K562 (cell line): ENCODE data around the gene SLC19A1. TPM values are rescaled to one million over a fixed set of nuclear protein-coding genes. Genes with fewer than 3 reads are reported as not detected.

Source experiments
- ATAC-seq: fragments of 200-7000 bp; cut with Tn5 transposase; 3 replicates; pipeline ENCODE4 v1.9.1; 2020; ENCODE audit warnings: moderate library complexity
- BruUV-seq: library from RNA; stranded (reverse); fragments of 400-500 nt; replicated peaks from 2 replicates; lab custom pipeline; 2021; lab: Mats Ljungman, UMichigan
- CTCF ChIA-PET: fragments of 300-600 bp; formaldehyde crosslinking; extraction: SDS; loops from one replicate; lab custom pipeline; 2021; ENCODE audit warnings: low intra/inter-chr PET ratio; lab: Yijun Ruan, JAX
- POLR2A ChIA-PET: fragments of 300-600, 350-650 bp; sonication (Branson Sonifier 250); formaldehyde crosslinking; extraction: SDS; loops from one replicate; lab custom pipeline; 2021; ENCODE audit warnings: antibody characterized with exemption, inconsistent platforms; lab: Yijun Ruan, JAX
- DNase-seq, 4 experiments: peaks; one replicate each; pipeline versions ENCODE4 v3.0.0 to v3.0.0-alpha.2; 2011 to 2018; ENCODE audit warnings: low spot score in 3 of 4, mixed read lengths in 3 of 4; ENCODE audit errors: extremely low read depth in 1 of 4
- FAIRE-seq: peaks from 2 replicates; lab custom pipeline; 2011; peaks lifted over from hg19 to GRCh38; lab: Jason Lieb, UNC
- H2AFZ ChIP-seq: 2 replicates; pipeline ENCODE4 v1.6.0; 2011; ENCODE audit warnings: low read depth, low read length, control low read depth, inconsistent platforms
- H3K27ac ChIP-seq: fragments of 200-600 bp; 3 replicates; pipeline ENCODE4 v1.8.0; 2011; ENCODE audit warnings: low read depth, mild to moderate bottlenecking, control low read depth, inconsistent platforms, low read length, moderate library complexity, mixed read lengths; ENCODE audit errors: extremely low read depth
- H3K27me3 ChIP-seq, 2 experiments: fragments of 300-600 bp in 1 of 2; 2 replicates in 1 of 2; 3 replicates in 1 of 2; pipeline versions ENCODE4 v1.6.0 to v1.8.0; 2011; ENCODE audit warnings: inconsistent platforms in 2 of 2, low read length in 2 of 2, mild to moderate bottlenecking in 1 of 2, mixed read lengths in 1 of 2, moderate library complexity in 1 of 2; ENCODE audit not compliant: control insufficient read depth in 2 of 2, insufficient read depth in 2 of 2
- H3K36me3 ChIP-seq: fragments of 300-600 bp; 3 replicates; pipeline ENCODE4 v1.8.0; 2011; ENCODE audit warnings: mild to moderate bottlenecking, low read length, inconsistent platforms; ENCODE audit not compliant: control insufficient read depth, insufficient read depth
- H3K4me1 ChIP-seq, 2 experiments: fragments of 200-600 bp in 1 of 2; replicated peaks in 1 of 2; 2 replicates in 1 of 2; 3 replicates in 1 of 2; pipeline versions ENCODE4 v1.5.1 to v1.8.0; 2011; ENCODE audit warnings: inconsistent platforms in 2 of 2, low read length in 2 of 2, mild to moderate bottlenecking in 1 of 2, mixed read lengths in 1 of 2, moderate library complexity in 1 of 2; ENCODE audit not compliant: control insufficient read depth in 2 of 2, insufficient read depth in 2 of 2
- H3K4me2 ChIP-seq: 2 replicates; pipeline ENCODE4 v1.6.1; 2011; ENCODE audit warnings: low read length, control low read depth, inconsistent platforms, mixed read lengths; ENCODE audit not compliant: insufficient read depth
- H3K4me3 ChIP-seq: fragments of 200-600 bp; sonication (generic), shearing (Covaris generic); 2 replicates; pipeline ENCODE4 v1.5.1; 2016; ENCODE audit warnings: control low read depth, inconsistent platforms
- H3K79me2 ChIP-seq: fragments of 200-600 bp; 3 replicates; pipeline ENCODE4 v1.8.0; 2011; ENCODE audit warnings: low read length, inconsistent platforms; ENCODE audit not compliant: control insufficient read depth, insufficient read depth
- H3K9ac ChIP-seq, 2 experiments: 2 replicates each; pipeline versions ENCODE4 v1.6.0 to v1.6.1; 2011; ENCODE audit warnings: low read depth in 2 of 2, low read length in 2 of 2, control low read depth in 1 of 2, inconsistent platforms in 1 of 2, mild to moderate bottlenecking in 1 of 2, mixed read lengths in 1 of 2; ENCODE audit not compliant: insufficient read depth in 1 of 2
- H3K9me1 ChIP-seq: one replicate; pipeline ENCODE4 v1.6.0; 2011; ENCODE audit warnings: inconsistent platforms, mild to moderate bottlenecking, low read length, moderate library complexity; ENCODE audit not compliant: control insufficient read depth, insufficient read depth
- H3K9me3 ChIP-seq: replicated peaks from 2 replicates; pipeline ENCODE4 v1.5.1; 2011; ENCODE audit warnings: low read depth, low read length, inconsistent platforms; ENCODE audit not compliant: control insufficient read depth, insufficient read depth
- H4K20me1 ChIP-seq: replicated peaks from 2 replicates; pipeline ENCODE4 v1.6.1; 2011; ENCODE audit warnings: low read length, inconsistent platforms, mixed read lengths; ENCODE audit not compliant: control insufficient read depth, insufficient read depth
- ATF7 ChIP-seq: fragments of 450-650 bp; IDR thresholded peaks from 2 replicates; pipeline ENCODE4 v1.7.1; 2014; ENCODE audit warnings: mild to moderate bottlenecking, moderate library complexity
- NFYB ChIP-seq: IDR thresholded peaks from 2 replicates; pipeline ENCODE4 v1.6.1; 2011; ENCODE audit warnings: mild to moderate bottlenecking, moderate library complexity; ENCODE audit not compliant: insufficient read length; ENCODE audit errors: extremely low read depth
- RBFOX2 ChIP-seq: fragments of 200-400 bp; formaldehyde crosslinking; IDR thresholded peaks from 2 replicates; pipeline ENCODE4 v1.6.1; 2017; ENCODE audit warnings: low read depth, mild to moderate bottlenecking, low read length, moderate library complexity
- WGBS: fragments of 100-300 bp; shearing (Covaris generic); methylation state at CpG from one replicate; pipeline ENCODE4 v1.1.6; 2016; ENCODE audit warnings: low coverage, mixed read lengths; ENCODE audit not compliant: insufficient coverage; ENCODE audit errors: missing lambda C conversion rate; 5-methylcytosine and 5-hydroxymethylcytosine counted together
- in situ Hi-C: fragments of 300-500 bp; cut with MboI; formaldehyde crosslinking; loops from 4 replicates; pipeline ENCODE4 v1.15.0; 2018; ENCODE audit warnings: inconsistent platforms, mixed read lengths
- intact Hi-C: fragments of 100-400 bp; cut with micrococcal nuclease; formaldehyde crosslinking; loops from 2 replicates; pipeline ENCODE4 v1.14.2; 2022
- polyA plus RNA-seq, 8 experiments: library from polyadenylated mRNA; depleted of rRNA in 4 of 8; stranded (reverse) in 5 of 8; unstranded in 3 of 8; fragments of >200 nt; fragmentation: Nextera tagmentation in 2 of 8; fragmentation: Illumina TruSeq in 1 of 8; extraction: Ambion mirVana in 2 of 8; extraction: Trizol in 1 of 8; gene quantifications; 2 replicates each; pipeline versions ENCODE4 v1.2.1 to v1.2.3, GENCODE V29; 2011 to 2014; ENCODE audit warnings: inconsistent platforms in 1 of 8, missing spikeins in 1 of 8
- total RNA-seq, 7 experiments: library from RNA; depleted of rRNA in 6 of 7; stranded (reverse); fragments of >200 nt in 6 of 7; fragmentation: Illumina TruSeq in 2 of 7; extraction: Trizol in 2 of 7; gene quantifications; 2 replicates each; pipeline versions ENCODE4 v1.2.1 to v1.2.3, GENCODE V29; 2011 to 2021; ENCODE audit warnings: low replicate concordance in 1 of 7
- TF ChIP-seq, protein P1 (sequence below): sonication (generic); formaldehyde crosslinking; IDR thresholded peaks from 2 replicates; pipeline ENCODE4 v1.8.0; 2022; ENCODE audit warnings: mild to moderate bottlenecking, missing genetic modification reagents

Gene SLC19A1
- total and polyA plus RNA-seq, 9 of the 15 experiments (the other 6 are each of a cell fraction or from before 2014, with no cell fraction given), result 0.65 to 88.7 (median 12.0) TPM

DNA sequence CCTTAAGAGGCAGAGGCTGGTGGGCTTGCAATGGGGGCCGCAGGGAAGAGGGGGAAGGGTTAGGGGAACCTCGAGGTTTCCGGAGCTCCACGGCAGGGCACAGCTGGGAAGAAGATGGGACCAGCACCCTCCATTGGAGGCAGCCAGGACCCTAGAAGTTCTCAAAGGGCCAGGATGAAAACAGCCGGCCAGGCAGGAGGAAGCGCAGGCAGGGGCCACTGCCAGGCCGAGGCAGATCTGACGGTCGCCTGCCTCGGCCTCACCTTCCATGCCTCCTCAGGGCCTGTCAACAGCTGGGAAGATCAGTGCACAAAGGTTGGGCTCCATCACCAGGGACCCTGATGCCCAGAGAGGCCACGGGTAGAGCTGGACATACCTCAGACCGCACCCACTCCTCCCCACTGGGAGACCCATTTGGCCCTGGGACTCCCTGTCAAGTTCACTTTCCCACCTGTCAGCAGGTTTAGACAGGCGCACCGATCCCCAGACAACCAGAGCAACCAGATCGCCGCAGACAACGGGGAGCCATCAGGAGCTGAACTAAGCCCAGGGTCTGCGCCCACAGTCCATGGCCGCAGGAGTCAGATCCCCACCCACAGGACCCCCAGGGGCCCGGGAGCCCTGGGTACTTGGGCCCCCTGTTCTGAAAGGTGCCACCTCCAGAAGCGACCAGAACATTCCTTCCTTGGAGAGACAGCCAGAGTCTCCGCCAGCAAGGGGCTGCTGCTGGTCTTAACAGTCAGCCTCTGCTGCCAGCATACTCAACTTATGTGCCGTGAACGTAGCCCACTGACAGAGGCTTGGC, 2.2 kb downstream of the SLC19A1 start:
- in situ Hi-C loops, result no loop called here
- Histone ChIP-seq H3K4me1 (peaks cover 7 to 74% of the 10 kb centered on the region in 2 experiments; a peak in 4 of 5 replicates), H3K4me3 (peak overlapping the region; percentile 48; the same call in 1 of the 2 replicates), H3K4me2 (peak overlapping the region; percentile 86), H3K27ac (no peak overlapping the region), H2AFZ (no peak overlapping the region), H3K27me3 (no peaks in the 10 kb centered on the region), H3K79me2 (peaks cover 62% of the 10 kb centered on the region)
- intact Hi-C loops, result loop anchor here (5.0 kb wide), 1 partner anchor 248 kb away; no protein-coding TSS in a partner anchor
- ATAC-seq, result no peak
- POLR2A ChIA-PET, result interaction anchor here (0.8 to 2.0 kb wide), 4 partner anchors 10 to 234 kb away, joined by 3 to 6 read pairs (median 3); no protein-coding TSS in a partner anchor
- peak; percentile 39 for TF ChIP-seq RBFOX2
- TF ChIP-seq NFYB, result no peak
- TF ChIP-seq, protein P1, sequence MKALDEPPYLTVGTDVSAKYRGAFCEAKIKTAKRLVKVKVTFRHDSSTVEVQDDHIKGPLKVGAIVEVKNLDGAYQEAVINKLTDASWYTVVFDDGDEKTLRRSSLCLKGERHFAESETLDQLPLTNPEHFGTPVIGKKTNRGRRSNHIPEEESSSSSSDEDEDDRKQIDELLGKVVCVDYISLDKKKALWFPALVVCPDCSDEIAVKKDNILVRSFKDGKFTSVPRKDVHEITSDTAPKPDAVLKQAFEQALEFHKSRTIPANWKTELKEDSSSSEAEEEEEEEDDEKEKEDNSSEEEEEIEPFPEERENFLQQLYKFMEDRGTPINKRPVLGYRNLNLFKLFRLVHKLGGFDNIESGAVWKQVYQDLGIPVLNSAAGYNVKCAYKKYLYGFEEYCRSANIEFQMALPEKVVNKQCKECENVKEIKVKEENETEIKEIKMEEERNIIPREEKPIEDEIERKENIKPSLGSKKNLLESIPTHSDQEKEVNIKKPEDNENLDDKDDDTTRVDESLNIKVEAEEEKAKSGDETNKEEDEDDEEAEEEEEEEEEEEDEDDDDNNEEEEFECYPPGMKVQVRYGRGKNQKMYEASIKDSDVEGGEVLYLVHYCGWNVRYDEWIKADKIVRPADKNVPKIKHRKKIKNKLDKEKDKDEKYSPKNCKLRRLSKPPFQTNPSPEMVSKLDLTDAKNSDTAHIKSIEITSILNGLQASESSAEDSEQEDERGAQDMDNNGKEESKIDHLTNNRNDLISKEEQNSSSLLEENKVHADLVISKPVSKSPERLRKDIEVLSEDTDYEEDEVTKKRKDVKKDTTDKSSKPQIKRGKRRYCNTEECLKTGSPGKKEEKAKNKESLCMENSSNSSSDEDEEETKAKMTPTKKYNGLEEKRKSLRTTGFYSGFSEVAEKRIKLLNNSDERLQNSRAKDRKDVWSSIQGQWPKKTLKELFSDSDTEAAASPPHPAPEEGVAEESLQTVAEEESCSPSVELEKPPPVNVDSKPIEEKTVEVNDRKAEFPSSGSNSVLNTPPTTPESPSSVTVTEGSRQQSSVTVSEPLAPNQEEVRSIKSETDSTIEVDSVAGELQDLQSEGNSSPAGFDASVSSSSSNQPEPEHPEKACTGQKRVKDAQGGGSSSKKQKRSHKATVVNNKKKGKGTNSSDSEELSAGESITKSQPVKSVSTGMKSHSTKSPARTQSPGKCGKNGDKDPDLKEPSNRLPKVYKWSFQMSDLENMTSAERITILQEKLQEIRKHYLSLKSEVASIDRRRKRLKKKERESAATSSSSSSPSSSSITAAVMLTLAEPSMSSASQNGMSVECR (CRISPR knock-in tag), result peak; percentile 44; the same call in 1 of the 2 replicates
- TF ChIP-seq ATF7, result no peak
- TF ChIP-seq, all 486 proteins: peak for 2
- Histone ChIP-seq H3K9ac (peak overlapping the region; percentile 78 to 96; a peak in 3 of 4 replicates), H4K20me1 (no peaks in the 10 kb centered on the region; the same call in 1 of the 2 replicates), H3K36me3 (peaks cover 58% of the 10 kb centered on the region; the same call in 2 of the 3 replicates), H3K9me1 (no peaks in the 10 kb centered on the region), H3K9me3 (no peaks in the 10 kb centered on the region)
- WGBS, result 87% methylated on average over 23 of the region's 24 CpGs
- BruUV-seq, result no TSS peak
- FAIRE-seq (peak; percentile 61), DNase-seq (no peak)
- CTCF ChIA-PET, result no interaction called here
